Fibroblast of the conjunctiva (primary cell): ENCODE results near the gene ASB4.
"Not testable (repeated sequence)": the region's sequence is repeated elsewhere in the genome, so short reads cannot be mapped to it uniquely, and the experiment has no call there.

ENCODE experiments used
- DNase-seq: peaks from one replicate; pipeline ENCODE4 v3.0.0-alpha.2; 2010; ENCODE audit warnings: low read depth

Gene ASB4

DNA sequence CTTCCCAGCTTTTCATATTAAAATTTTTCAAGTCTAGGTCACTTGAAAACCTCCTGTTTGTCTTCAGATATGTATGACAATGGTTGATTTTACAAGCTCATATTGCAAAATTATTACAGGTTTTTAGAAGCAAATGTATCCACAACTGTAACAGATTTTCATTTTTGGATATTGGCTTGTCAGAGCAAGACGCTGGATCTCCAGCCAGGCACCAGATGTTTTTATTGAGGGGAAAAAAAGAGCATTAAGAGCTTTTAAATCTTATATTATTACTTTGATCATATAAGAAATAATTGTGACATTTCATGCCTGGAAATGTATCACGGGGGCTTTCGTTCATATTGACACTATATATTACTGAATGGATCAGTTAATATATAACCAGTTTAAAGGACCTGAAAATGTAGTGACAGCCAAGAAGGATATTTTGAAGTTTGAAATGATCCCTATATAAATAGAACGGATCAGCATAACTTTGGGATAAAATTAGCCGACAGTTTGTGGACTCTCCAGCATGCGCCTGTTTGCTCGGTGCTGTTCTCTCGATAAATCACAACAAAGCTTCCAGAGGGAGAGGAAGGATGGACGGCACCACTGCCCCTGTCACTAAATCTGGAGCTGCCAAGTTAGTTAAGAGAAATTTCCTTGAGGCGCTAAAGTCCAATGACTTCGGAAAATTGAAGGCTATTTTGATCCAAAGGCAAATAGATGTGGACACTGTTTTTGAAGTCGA is at the start of gene ASB4:
ASB4 (plus strand) TSS at position 553 of the 733 bp plus-strand sequence; CDS start at position 582, 29 bp downstream.
- no peak for DNase-seq

DNA sequence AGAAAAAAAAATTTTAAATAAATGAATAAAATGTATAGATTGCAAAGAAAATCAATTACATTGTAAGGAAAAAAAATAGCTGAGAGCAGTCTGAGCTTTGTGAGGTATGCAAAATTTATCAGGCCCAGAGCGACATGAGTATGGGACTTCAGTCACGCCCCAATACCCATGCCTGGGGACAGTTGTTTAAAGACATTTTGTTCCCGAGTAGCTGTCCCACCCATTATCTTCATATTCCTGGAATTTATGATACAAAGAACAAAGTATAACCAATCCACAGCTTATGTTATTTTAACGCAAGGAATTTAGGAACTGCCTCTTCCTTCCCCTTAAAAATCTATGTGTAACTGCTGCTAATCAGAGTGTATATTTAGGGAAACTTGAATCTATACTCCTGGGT is 49.3 kb upstream of the ASB4 start:
- DNase-seq, result no peak

GRCh38 chr7:95440394-95441038 is 45.2 kb upstream of the ASB4 start:
- no peak for DNase-seq

DNA sequence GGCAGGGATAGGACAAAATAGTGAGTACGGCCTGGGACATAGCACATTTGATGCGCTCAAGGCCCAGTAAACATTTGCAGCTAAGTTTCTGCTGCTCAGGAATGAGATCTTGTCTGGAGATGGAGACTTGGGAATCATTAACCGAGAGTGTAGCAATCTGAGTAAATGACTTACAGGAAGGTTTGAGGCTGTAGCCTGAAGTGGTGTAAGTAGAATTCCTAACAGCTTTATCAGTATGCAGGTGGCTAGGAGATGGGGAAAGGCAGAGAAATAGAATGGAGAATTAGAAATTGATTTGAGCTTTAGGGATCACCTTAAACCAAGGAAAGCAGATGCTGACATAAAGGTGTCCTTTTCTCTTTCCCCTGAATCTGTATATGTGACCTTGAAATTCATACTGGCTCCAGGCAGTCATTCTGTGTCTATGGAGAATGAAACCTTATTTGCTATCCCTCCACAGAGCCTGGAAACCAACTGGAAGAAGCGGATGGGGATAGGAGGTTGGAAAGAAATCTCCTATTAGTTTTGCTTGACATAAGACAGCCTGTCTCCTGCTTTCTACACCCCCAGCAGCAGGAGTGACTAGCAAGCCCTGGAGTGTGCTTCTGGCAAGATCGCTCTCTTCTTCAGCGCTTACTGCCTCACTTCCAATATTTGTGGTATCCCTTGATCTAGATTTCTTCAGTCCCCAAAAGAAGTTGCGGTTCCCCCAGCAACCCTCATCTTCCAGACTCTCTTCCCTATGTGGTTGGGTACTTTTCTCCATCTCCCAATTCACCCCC is 44.5 kb upstream of the ASB4 start:
- DNase-seq, result no peak

GRCh38 chr7:95444796-95445195 is 40.9 kb upstream of the ASB4 start:
- no peak for DNase-seq

DNA sequence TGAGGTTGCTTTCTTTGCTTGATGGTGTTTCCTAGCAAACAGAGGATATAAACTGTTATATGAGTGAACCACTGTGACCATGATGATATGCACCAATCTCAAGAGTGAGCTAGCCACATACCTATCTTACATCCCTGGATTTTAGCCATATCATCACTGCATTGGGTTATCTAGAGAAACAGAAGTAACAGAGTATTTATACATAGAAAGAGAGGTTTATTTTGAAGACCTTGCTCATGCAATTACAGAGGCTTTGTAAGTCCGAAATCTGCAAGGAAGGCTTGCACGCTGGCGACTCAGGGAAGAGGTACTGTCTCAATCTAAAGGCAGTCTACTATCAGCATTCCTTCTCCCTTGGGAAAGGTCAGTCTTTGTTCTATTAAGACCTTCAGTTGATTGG is 39.1 kb upstream of the ASB4 start:
- DNase-seq, result no peak

GRCh38 chr7:95454438-95455045 is 31.2 kb upstream of the ASB4 start:
- DNase-seq, result no peak

GRCh38 chr7:95457947-95458346 is 27.8 kb upstream of the ASB4 start:
- no peak for DNase-seq

DNA sequence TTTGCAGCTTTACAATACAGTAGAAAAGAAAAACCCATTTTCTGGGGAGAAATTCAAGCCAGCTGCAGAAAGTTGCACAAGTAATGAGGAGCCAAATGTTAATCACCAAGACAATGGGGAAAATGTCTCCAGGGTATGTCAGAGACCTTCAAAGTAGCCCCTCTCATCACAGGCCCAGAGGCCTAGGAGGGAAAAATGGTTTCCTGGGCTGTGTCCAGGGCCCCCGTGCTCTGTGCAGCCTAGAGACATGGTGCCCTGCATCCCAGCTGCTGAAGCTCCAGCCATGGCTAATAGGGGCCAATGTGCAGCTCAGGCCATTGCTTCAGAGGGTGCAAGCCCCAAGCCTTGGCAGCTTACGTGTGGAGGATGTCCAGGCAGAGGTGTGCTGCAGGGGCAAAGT is 25.1 kb upstream of the ASB4 start:
- DNase-seq, result not testable (repeated sequence)

DNA sequence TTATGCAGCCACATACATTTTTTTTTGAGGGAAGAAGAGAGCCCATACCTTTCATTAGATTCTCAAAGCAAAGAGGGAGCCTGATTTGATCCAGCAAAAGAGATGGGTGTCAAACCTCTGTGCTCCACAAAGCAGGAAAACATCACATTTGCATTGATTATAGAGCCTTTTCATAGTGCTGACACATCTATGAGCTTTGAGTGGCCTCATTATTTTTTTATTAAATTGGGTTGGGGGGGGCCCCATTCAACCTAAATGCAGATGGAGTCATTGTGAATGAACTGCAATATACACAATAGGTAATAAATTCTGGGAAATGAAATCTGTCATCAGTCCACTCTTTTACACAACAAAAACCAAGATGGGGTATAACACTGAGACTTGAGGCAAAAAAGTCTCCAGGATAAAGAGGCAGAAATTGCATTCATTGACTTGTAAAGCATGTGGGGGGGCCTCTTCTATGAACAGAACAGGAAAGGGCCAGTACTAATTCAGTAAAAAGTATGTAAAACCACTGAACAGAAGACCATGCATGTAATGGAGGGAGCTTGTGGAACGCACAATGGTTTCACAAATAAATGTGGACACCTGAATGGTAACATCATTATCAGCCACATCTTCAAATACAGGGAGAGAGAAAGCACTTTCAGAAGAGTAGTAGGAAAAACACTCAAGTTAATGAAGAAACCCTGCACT is 17.7 kb upstream of the ASB4 start:
- DNase-seq, result no peak

GRCh38 chr7:95469187-95469586 is 16.6 kb upstream of the ASB4 start:
- DNase-seq, result no peak

GRCh38 chr7:95469848-95470247 is 15.9 kb upstream of the ASB4 start:
- no peak for DNase-seq

DNA sequence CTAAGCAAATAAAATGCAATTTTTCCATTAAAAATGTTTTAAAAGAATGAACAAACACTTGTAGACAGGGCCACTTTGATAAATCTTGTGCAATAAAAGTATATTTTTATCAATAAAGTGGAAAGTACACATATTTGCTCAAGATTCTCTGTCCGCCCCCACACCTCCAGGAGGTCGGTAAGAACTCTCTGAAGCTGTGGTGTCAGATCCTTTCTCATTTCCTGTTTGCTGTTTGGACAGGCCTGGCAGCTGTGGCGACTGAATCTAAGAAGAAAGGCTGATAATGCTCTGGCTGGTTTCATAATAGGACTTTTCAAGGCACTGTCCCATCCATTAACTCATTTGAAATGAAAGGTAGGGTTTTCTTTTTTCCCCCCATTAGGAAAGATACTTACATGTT is 15.3 kb upstream of the ASB4 start:
- no peak for DNase-seq

DNA sequence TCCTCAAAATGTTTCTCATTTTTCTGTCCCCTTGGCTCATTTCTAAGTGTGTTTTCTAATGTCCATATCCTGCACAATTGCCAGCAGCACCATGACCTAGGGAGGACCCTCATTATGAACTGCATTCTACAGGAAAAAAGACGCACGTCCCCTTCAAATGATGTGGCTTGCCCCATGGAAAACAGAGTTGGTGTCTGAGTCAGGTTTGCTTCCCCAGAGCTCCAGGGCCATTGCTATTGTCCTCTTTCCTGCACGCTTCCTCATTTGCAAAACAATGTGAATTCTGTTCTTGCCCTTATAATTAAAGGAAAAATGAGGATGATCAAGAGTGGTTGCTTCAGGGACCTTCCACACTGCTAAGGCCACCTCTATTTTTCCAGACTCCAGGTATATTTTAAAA is 14.7 kb upstream of the ASB4 start:
- DNase-seq, result no peak

DNA sequence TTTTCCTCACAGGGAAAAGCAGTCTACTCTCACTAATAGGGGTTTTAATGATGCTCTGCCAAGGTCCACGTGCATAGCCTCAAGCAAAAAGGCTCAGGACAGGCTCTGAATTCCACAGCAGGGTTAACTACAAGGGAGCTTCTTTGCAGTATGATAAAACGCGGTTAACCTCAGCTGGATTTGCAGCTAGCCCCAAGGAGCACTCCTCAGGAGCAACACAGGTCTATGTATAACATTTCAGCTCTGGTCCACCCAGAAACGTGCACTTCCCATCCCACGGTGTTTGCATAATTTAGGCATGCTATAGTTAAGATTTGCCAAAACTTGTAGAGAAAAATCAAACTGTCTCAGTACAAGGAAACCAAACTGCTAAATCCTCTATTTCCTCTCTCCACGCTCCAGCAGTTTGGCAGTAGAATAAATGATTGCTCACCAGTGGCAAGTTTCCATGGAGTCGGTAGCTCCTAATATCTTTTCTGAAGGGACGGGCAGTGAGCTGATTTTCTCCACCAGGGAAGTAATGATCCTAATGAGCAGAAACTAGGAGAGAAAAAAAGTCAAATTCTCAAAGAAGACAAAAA is 13.1 kb upstream of the ASB4 start:
- peak; percentile 24 for DNase-seq

DNA sequence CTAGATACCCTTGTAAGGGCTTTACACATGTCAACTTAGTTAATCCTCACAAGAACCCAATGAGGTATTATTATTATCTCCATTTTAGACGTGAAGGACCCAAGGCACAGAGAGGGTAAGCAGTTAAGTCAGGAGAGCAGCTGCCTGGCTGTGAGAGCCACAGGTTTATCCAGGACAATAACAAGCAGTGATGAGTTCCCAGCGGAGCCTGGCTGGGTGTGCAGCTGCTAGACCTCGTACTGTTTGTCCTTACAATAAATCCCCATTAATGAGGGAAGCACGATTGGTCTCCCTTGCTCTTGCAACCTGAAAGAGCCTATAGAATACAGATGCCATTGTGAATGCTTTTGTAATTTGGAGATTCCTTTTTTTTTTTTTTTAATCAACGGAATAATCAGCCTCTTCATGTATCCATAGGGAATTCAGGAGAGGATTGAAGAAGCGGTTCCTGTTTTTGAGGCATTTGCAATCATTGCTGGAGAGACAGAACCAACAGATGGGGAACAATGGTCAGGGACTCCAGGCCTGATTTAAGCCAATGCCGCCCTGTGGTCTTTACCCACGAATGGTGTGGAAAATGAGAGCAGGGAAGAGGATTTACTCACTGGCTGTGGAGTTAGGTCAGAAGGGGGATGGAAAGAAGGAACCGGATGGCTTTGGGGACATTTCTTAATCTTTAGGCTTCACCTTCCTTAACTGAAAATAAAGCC is 12.3 kb upstream of the ASB4 start:
- DNase-seq, result no peak

- DNase-seq, result no peak
These were observed 9.5 kb upstream of the ASB4 start for GRCh38 chr7:95476072-95476847.

- DNase-seq, result peak; percentile 53
These were observed 8.7 kb upstream of the ASB4 start for GRCh38 chr7:95476904-95477594.

GRCh38 chr7:95478272-95479037 is 7.3 kb upstream of the ASB4 start:
- DNase-seq, result no peak
